ENCODE results near the gene PFKFB2. TPM values are rescaled to one million over a fixed set of nuclear protein-coding genes. Genes with fewer than 3 reads are reported as not detected.

PFKFB2 gene
- total RNA-seq, 1 donor from 2014 or later: 4.1 TPM

- ATAC-seq (peak; percentile 37), DNase-seq (ENCODE audit: low spot score) (no peak)
These were observed 31.0 kb upstream of the PFKFB2 start for GRCh38 chr1:207021876-207022596.

GRCh38 chr1:207022996-207023679 lies 29.9 kb upstream of the PFKFB2 start:
- ATAC-seq (no peak), DNase-seq (ENCODE audit: low spot score) (no peak)

GRCh38 chr1:207024202-207025145 lies 28.6 kb upstream of the PFKFB2 start:
- peak; percentile 19 for ATAC-seq
- DNase-seq (ENCODE audit: low spot score): no peak

- ATAC-seq: peak; percentile 41
- no peak for DNase-seq (ENCODE audit: low spot score)
These were observed 27.8 kb upstream of the PFKFB2 start for GRCh38 chr1:207025146-207025880.

GRCh38 chr1:207026104-207026534 lies 27.0 kb upstream of the PFKFB2 start:
- no peak for ATAC-seq
- no peak for DNase-seq (ENCODE audit: low spot score)

- DNase-seq (ENCODE audit: low spot score) (no peak), ATAC-seq (no peak)
These were observed 25.8 kb upstream of the PFKFB2 start for GRCh38 chr1:207027206-207027777.

- no peak for DNase-seq (ENCODE audit: low spot score)
These were observed 25.2 kb upstream of the PFKFB2 start for GRCh38 chr1:207027921-207028320.

GRCh38 chr1:207028884-207029650 lies 24.0 kb upstream of the PFKFB2 start:
- peak; percentile 13 for ATAC-seq

More at GRCh38 chr1:207027921-207028320, 25.2 kb upstream of the PFKFB2 start:
- no peak for ATAC-seq

GRCh38 chr1:207029701-207030521 lies 23.2 kb upstream of the PFKFB2 start:
- no peak for ATAC-seq
- no peak for DNase-seq (ENCODE audit: low spot score)

More at GRCh38 chr1:207028884-207029650, 24.0 kb upstream of the PFKFB2 start:
- no peak for DNase-seq (ENCODE audit: low spot score)

- DNase-seq (ENCODE audit: low spot score) (no peak), ATAC-seq (no peak)
These were observed 22.5 kb upstream of the PFKFB2 start for GRCh38 chr1:207030522-207031009.

- no peak for ATAC-seq
- DNase-seq (ENCODE audit: low spot score): no peak
These were observed 22.1 kb upstream of the PFKFB2 start for GRCh38 chr1:207031016-207031415.

GRCh38 chr1:207031632-207032264 lies 21.3 kb upstream of the PFKFB2 start:
- ATAC-seq (peak; percentile 92), DNase-seq (ENCODE audit: low spot score) (peak; percentile 92)

GRCh38 chr1:207032528-207033017 lies 20.5 kb upstream of the PFKFB2 start, which contains the start of gene C1orf116:
TSS of gene C1orf116 (minus strand) at chr1:207032756. CDS start at chr1:207027598, 5,158 bp downstream.
- ATAC-seq (peak; percentile 7), DNase-seq (ENCODE audit: low spot score) (no peak)

GRCh38 chr1:207033302-207033701 lies 19.8 kb upstream of the PFKFB2 start:
- DNase-seq (ENCODE audit: low spot score): no peak
- ATAC-seq: peak; percentile 15

GRCh38 chr1:207034208-207034607 lies 18.9 kb upstream of the PFKFB2 start:
- no peak for ATAC-seq
- no peak for DNase-seq (ENCODE audit: low spot score)

- no peak for ATAC-seq
These were observed 18.1 kb upstream of the PFKFB2 start for GRCh38 chr1:207034998-207035397.

GRCh38 chr1:207035877-207036551 lies 17.1 kb upstream of the PFKFB2 start:
- DNase-seq (ENCODE audit: low spot score) (no peak), ATAC-seq (no peak)

More at GRCh38 chr1:207034998-207035397, 18.1 kb upstream of the PFKFB2 start:
- DNase-seq (ENCODE audit: low spot score): no peak

All from left lobe of liver (tissue), 2 donors.